ENCODE results near the gene TNIK.

Gene TNIK

GRCh38 chr3:171061749-171062148, 398.5 kb downstream of the TNIK start:
- no peaks in the 10 kb centered on the region for H3K36me3 ChIP-seq (ENCODE audit: control insufficient read depth, low read length)
- H3K4me3 ChIP-seq (ENCODE audit: low read length) = no peak overlapping the region

DNA sequence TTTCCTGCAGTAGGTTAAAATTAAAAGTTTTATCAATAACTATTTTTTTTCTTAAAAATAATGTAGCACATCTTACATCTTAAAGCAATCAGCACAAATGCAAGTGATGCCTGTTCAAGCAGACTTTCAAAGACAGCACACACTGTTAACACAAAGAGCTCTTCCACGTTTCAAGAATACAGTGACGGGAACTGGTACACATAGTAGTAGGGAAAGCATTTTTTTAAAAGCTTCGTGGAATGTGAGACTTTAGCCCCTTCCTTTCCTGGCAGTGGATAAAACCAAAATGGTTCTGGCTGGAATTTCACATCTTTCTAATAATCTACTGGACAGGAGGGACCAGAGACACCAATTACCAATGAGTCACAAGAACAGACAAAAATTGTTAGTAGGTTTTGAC, 400.2 kb downstream of the TNIK start:
- no peaks in the 10 kb centered on the region for H3K9me3 ChIP-seq (ENCODE audit: control insufficient read depth, insufficient read depth, low read length)
- H4K20me1 ChIP-seq (ENCODE audit: control insufficient read depth, insufficient read depth, low read depth, low read length) = no peaks in the 10 kb centered on the region
- no peaks in the 10 kb centered on the region for H3K4me1 ChIP-seq (ENCODE audit: control insufficient read depth, low read length)
- H3F3A ChIP-seq (ENCODE audit: control insufficient read depth, insufficient read depth) = no peaks in the 10 kb centered on the region
- no peak overlapping the region for H3K4me2 ChIP-seq (ENCODE audit: low read length)
- H3K27ac ChIP-seq (ENCODE audit: low read depth, low read length) = no peak overlapping the region
- no peak overlapping the region for H3K4me3 ChIP-seq (ENCODE audit: low read length)
- H3K9me2 ChIP-seq (replicated peaks; ENCODE audit: control insufficient read depth, low read length) = no peaks in the 10 kb centered on the region
- no peaks in the 10 kb centered on the region for H3K36me3 ChIP-seq (ENCODE audit: control insufficient read depth, low read length)
- TF ChIP-seq EZH2phosphoT487 (IDR thresholded peaks at IDR 0.05; ENCODE audit: borderline replicate concordance, low read length) (no peak), CTCF (IDR thresholded peaks at IDR 0.05; ENCODE audit: low read depth, low read length, poor library complexity, severe bottlenecking) (no peak)
- no peaks in the 10 kb centered on the region for H3K79me2 ChIP-seq (ENCODE audit: control insufficient read depth, low read length)
- no peaks in the 10 kb centered on the region for H3K27me3 ChIP-seq (ENCODE audit: control insufficient read depth, low read length)

More at GRCh38 chr3:171061749-171062148, 398.5 kb downstream of the TNIK start:
- H3K27me3 ChIP-seq (ENCODE audit: control insufficient read depth, low read length) = no peaks in the 10 kb centered on the region
- H3K79me2 ChIP-seq (ENCODE audit: control insufficient read depth, low read length) = no peaks in the 10 kb centered on the region
- no peak overlapping the region for H3K27ac ChIP-seq (ENCODE audit: low read depth, low read length)
- no peak for TF ChIP-seq CTCF (IDR thresholded peaks at IDR 0.05; ENCODE audit: low read depth, low read length, poor library complexity, severe bottlenecking)
- H3K4me2 ChIP-seq (ENCODE audit: low read length) = no peak overlapping the region
- H4K20me1 ChIP-seq (ENCODE audit: control insufficient read depth, insufficient read depth, low read depth, low read length) = no peaks in the 10 kb centered on the region
- no peaks in the 10 kb centered on the region for H3F3A ChIP-seq (ENCODE audit: control insufficient read depth, insufficient read depth)
- no peaks in the 10 kb centered on the region for H3K4me1 ChIP-seq (ENCODE audit: control insufficient read depth, low read length)
- no peaks in the 10 kb centered on the region for H3K9me3 ChIP-seq (ENCODE audit: control insufficient read depth, insufficient read depth, low read length)
- H3K9me2 ChIP-seq (replicated peaks; ENCODE audit: control insufficient read depth, low read length) = no peaks in the 10 kb centered on the region

DNA sequence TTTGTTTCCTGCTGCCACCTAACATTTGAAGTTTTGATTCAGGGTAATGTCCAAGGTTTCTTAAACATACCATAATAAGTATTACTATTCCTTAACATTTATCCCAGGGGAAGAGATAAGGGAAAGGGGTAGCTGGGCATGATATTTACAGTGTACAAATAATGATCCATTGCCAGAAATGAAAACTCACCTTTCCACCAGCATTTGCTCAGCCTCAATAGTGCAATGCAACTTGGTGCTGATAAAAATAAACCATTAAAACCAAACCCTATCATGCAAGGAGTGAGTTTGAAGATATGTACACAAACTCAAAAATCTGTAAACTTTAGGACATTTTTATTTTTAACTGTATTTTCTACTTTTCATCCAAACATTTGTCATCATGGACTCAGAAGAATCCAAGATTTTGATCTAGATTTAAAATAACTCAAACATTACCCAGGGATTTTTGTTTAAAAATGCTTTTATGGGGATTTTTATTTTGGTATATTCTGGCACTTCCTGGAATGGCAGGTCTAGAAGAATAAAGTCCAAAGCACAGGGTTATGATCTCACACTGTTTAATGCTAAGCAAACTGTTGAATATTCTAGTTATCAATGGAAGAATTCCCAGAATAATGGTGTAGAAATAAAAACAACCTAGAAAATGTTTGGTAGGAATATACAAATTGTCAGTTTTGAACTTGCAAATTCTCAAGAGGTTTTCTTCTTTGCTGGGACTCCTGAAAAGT, 401.2 kb downstream of the TNIK start:
- TF ChIP-seq CTCF (IDR thresholded peaks at IDR 0.05; ENCODE audit: low read depth, low read length, poor library complexity, severe bottlenecking) = no peak
- no peak for TF ChIP-seq EZH2phosphoT487 (IDR thresholded peaks at IDR 0.05; ENCODE audit: borderline replicate concordance, low read length)
- no peaks in the 10 kb centered on the region for H3K9me3 ChIP-seq (ENCODE audit: control insufficient read depth, insufficient read depth, low read length)

More for the DNA sequence above, 401.2 kb downstream of the TNIK start:
- Histone ChIP-seq H3K4me3 (ENCODE audit: low read length) (no peak overlapping the region), H3K27me3 (ENCODE audit: control insufficient read depth, low read length) (no peaks in the 10 kb centered on the region), H4K20me1 (ENCODE audit: control insufficient read depth, insufficient read depth, low read depth, low read length) (no peaks in the 10 kb centered on the region), H3K4me2 (ENCODE audit: low read length) (no peak overlapping the region), H3F3A (ENCODE audit: control insufficient read depth, insufficient read depth) (no peaks in the 10 kb centered on the region), H3K27ac (ENCODE audit: low read depth, low read length) (no peak overlapping the region), H3K36me3 (ENCODE audit: control insufficient read depth, low read length) (no peaks in the 10 kb centered on the region), H3K9me2 (replicated peaks; ENCODE audit: control insufficient read depth, low read length) (no peaks in the 10 kb centered on the region), H3K79me2 (ENCODE audit: control insufficient read depth, low read length) (no peaks in the 10 kb centered on the region), H3K4me1 (ENCODE audit: control insufficient read depth, low read length) (no peaks in the 10 kb centered on the region)

Data from DOHH2 (cell line).